HCT116 (cell line): ENCODE data around the gene STRBP. TPM values are rescaled to one million over a fixed set of nuclear protein-coding genes. Genes with fewer than 3 reads are reported as not detected.

Experiments used
- ATAC-seq: fragments of 200-7000 bp; cut with Tn5 transposase; 2 replicates; pipeline ENCODE4 v1.9.1; 2020; ENCODE audit warnings: mild to moderate bottlenecking, moderate library complexity
- BruUV-seq: library from RNA; stranded (reverse); fragments of 400-500 nt; replicated peaks from 2 replicates; lab custom pipeline; 2021; lab: Mats Ljungman, UMichigan
- CTCF ChIA-PET: fragments of 300-600 bp; sonication (Branson Sonifier 250); formaldehyde crosslinking; loops from one replicate; lab custom pipeline; 2021; ENCODE audit warnings: antibody characterized with exemption; lab: Charles Lee
- POLR2A ChIA-PET: fragments of 300-600, 350-600 bp; sonication (Branson Sonifier 250); formaldehyde crosslinking; loops from one replicate; lab custom pipeline; 2021; ENCODE audit warnings: antibody characterized with exemption; lab: Charles Lee
- RAD21 ChIA-PET, 2 experiments: fragments of 300-600 bp; sonication (Branson Sonifier 250); formaldehyde crosslinking; loops; one replicate each; lab custom pipeline; 2023; ENCODE audit warnings: low total read pairs in 2 of 2; ENCODE audit not compliant: uncharacterized antibody in 2 of 2, unreplicated experiment in 2 of 2, low non-redundant PET in 1 of 2; lab: Charles Lee
- DNase-seq: peaks from one replicate; pipeline ENCODE4 v3.0.0-alpha.2; 2010; ENCODE audit warnings: low read depth, low spot score
- H2AFZ ChIP-seq: fragments of 200-600 bp; shearing (Covaris generic), sonication (generic); 2 replicates; pipeline ENCODE4 v1.6.1; 2017; ENCODE audit warnings: low read depth, mixed run types, mixed read lengths, antibody characterized with exemption, low read length; ENCODE audit not compliant: poor library complexity, severe bottlenecking
- H3K27ac ChIP-seq: 2 replicates; pipeline ENCODE4 v1.5.1; 2012; ENCODE audit warnings: low read depth, low read length
- H3K27me3 ChIP-seq: fragments of 200-600 bp; sonication (generic); 2 replicates; pipeline ENCODE4 v1.6.1; 2016; ENCODE audit warnings: mixed run types, low read length, mixed read lengths; ENCODE audit not compliant: insufficient read depth
- H3K36me3 ChIP-seq, 2 experiments: fragments of 200-500 bp in 1 of 2; fragments of 200-600 bp in 1 of 2; sonication (Bioruptor generic) in 1 of 2; sonication (generic) in 1 of 2; 2 replicates each; pipeline versions ENCODE4 v1.5.1 to v1.6.1; 2014 to 2016; ENCODE audit warnings: low read length in 2 of 2, inconsistent platforms in 1 of 2, mixed read lengths in 1 of 2, mixed run types in 1 of 2; ENCODE audit not compliant: insufficient read depth in 2 of 2, control insufficient read depth in 1 of 2
- H3K4me1 ChIP-seq, 2 experiments: fragments of 200-600 bp in 1 of 2; sonication (generic) in 1 of 2; 2 replicates each; pipeline versions ENCODE4 v1.5.1 to v1.6.1; 2012 to 2017; ENCODE audit warnings: low read length in 2 of 2, inconsistent platforms in 1 of 2, mild to moderate bottlenecking in 1 of 2, mixed read lengths in 1 of 2, mixed run types in 1 of 2, moderate library complexity in 1 of 2; ENCODE audit not compliant: insufficient read depth in 2 of 2, control insufficient read depth in 1 of 2
- H3K4me2 ChIP-seq: fragments of 200-600 bp; sonication (generic); 2 replicates; pipeline ENCODE4 v1.6.1; 2017; ENCODE audit warnings: mixed run types, low read length, mixed read lengths
- H3K4me3 ChIP-seq, 2 experiments: fragments of 200-600 bp in 1 of 2; sonication (generic) in 1 of 2; replicated peaks in 1 of 2; 2 replicates each; pipeline ENCODE4 v1.5.1; 2011 to 2016; ENCODE audit warnings: low read length in 2 of 2, control low read depth in 1 of 2, low read depth in 1 of 2, mild to moderate bottlenecking in 1 of 2, mixed read lengths in 1 of 2, mixed run types in 1 of 2
- H3K79me2 ChIP-seq: fragments of 200-600 bp; sonication (generic); 2 replicates; pipeline ENCODE4 v1.6.1; 2017; ENCODE audit warnings: mild to moderate bottlenecking, mixed run types, low read length, moderate library complexity, mixed read lengths; ENCODE audit not compliant: insufficient read depth
- H3K9ac ChIP-seq: fragments of 200-600 bp; sonication (generic); 2 replicates; pipeline ENCODE4 v1.6.1; 2016; ENCODE audit warnings: low read length, mixed read lengths
- H3K9me2 ChIP-seq: fragments of 200-600 bp; sonication (generic), shearing (Covaris generic); 2 replicates; pipeline ENCODE4 v1.6.1; 2017; ENCODE audit warnings: mixed run types, mild to moderate bottlenecking, moderate library complexity; ENCODE audit not compliant: insufficient read depth
- H3K9me3 ChIP-seq, 2 experiments: fragments of 200-500 bp in 1 of 2; fragments of 200-600 bp in 1 of 2; sonication (Bioruptor generic) in 1 of 2; sonication (generic) in 1 of 2; 2 replicates each; pipeline ENCODE4 v1.6.1; 2014 to 2017; ENCODE audit warnings: low read length in 2 of 2, mixed read lengths in 2 of 2, inconsistent platforms in 1 of 2, low read depth in 1 of 2, mild to moderate bottlenecking in 1 of 2, mixed run types in 1 of 2, moderate library complexity in 1 of 2; ENCODE audit not compliant: control insufficient read depth in 1 of 2, insufficient read depth in 1 of 2
- H4K20me1 ChIP-seq: fragments of 200-600 bp; sonication (generic), shearing (Covaris generic); 2 replicates; pipeline ENCODE4 v1.6.1; 2017; ENCODE audit warnings: mixed run types, mild to moderate bottlenecking, moderate library complexity; ENCODE audit not compliant: insufficient read depth
- CEBPB ChIP-seq: IDR thresholded peaks from 2 replicates; pipeline ENCODE4 v1.6.1; 2012; ENCODE audit warnings: low read depth
- EGR1 ChIP-seq: IDR thresholded peaks from 2 replicates; pipeline ENCODE4 v1.6.1; 2012; ENCODE audit warnings: low read depth
- ELF1 ChIP-seq: IDR thresholded peaks from 2 replicates; pipeline ENCODE4 v1.6.1; 2012; ENCODE audit warnings: low read depth, borderline replicate concordance
- EZH2 ChIP-seq: fragments of 200-600 bp; sonication (generic); IDR thresholded peaks from 2 replicates; pipeline ENCODE4 v1.6.1; 2017; ENCODE audit warnings: antibody characterized with exemption, mixed run types
- EZH2phosphoT487 ChIP-seq: fragments of 200-600 bp; IDR thresholded peaks from 2 replicates; pipeline ENCODE4 v1.6.1; 2018; ENCODE audit warnings: antibody characterized with exemption, borderline replicate concordance
- FOSL1 ChIP-seq: IDR thresholded peaks from 2 replicates; pipeline ENCODE4 v1.6.1; 2012; ENCODE audit warnings: low read depth
- JUND ChIP-seq: IDR thresholded peaks from 2 replicates; pipeline ENCODE4 v1.6.1; 2012
- POLR2A ChIP-seq: IDR thresholded peaks from 2 replicates; pipeline ENCODE4 v1.7.0; 2011; ENCODE audit warnings: borderline replicate concordance; ENCODE audit not compliant: insufficient read depth, insufficient read length; ENCODE audit errors: extremely low read depth
- POLR2AphosphoS5 ChIP-seq: IDR thresholded peaks from 2 replicates; pipeline ENCODE4 v1.6.1; 2011; ENCODE audit warnings: mild to moderate bottlenecking, low read depth, low read length, moderate library complexity
- RAD21 ChIP-seq: IDR thresholded peaks from 2 replicates; pipeline ENCODE4 v1.6.1; 2012; ENCODE audit warnings: low read depth, mild to moderate bottlenecking
- SIN3A ChIP-seq: IDR thresholded peaks from 2 replicates; pipeline ENCODE4 v1.6.1; 2012; ENCODE audit warnings: low read depth
- SP1 ChIP-seq: IDR thresholded peaks from 2 replicates; pipeline ENCODE4 v1.6.1; 2012; ENCODE audit warnings: low read depth
- SRF ChIP-seq: IDR thresholded peaks from 2 replicates; pipeline ENCODE4 v1.6.1; 2012; ENCODE audit warnings: low read depth
- YY1 ChIP-seq: IDR thresholded peaks from 2 replicates; pipeline ENCODE4 v1.6.1; 2011; ENCODE audit warnings: low read length, low read depth, moderate library complexity, mild to moderate bottlenecking; ENCODE audit not compliant: insufficient replicate concordance; ENCODE audit errors: extremely low read depth
- ZNF274 ChIP-seq: fragments of 200-500 bp; sonication (Bioruptor generic); IDR thresholded peaks from 2 replicates; pipeline ENCODE4 v1.6.1; 2014; ENCODE audit warnings: mild to moderate bottlenecking, low read depth, low read length, inconsistent platforms
- intact Hi-C: fragments of 100-400 bp; cut with micrococcal nuclease; formaldehyde crosslinking; loops from 2 replicates; pipeline ENCODE4 v1.10.0; 2022
- total RNA-seq: library from RNA; stranded (reverse); gene quantifications from one replicate; pipeline ENCODE4 v1.2.1, GENCODE V29; 2021; ENCODE audit not compliant: unreplicated experiment
- TF ChIP-seq, protein P1 (sequence below): IDR thresholded peaks from 2 replicates; pipeline ENCODE4 v1.6.1; 2012
- TF ChIP-seq, protein P2 (sequence below): IDR thresholded peaks from 2 replicates; pipeline ENCODE4 v1.6.1; 2012; ENCODE audit warnings: low read depth
- TF ChIP-seq, protein P3 (sequence below): IDR thresholded peaks from 2 replicates; pipeline ENCODE4 v1.6.1; 2012
- TF ChIP-seq, protein P4 (sequence below), 3 experiments: fragments of 200-600 bp in 1 of 3; sonication (generic) in 1 of 3; IDR thresholded peaks in 2 of 3; conservative IDR thresholded peaks in 1 of 3; 2 replicates each; pipeline ENCODE4 v1.5.1; 2012 to 2017; ENCODE audit warnings: low read depth in 2 of 3, low read length in 2 of 3, antibody characterized with exemption in 1 of 3, borderline replicate concordance in 1 of 3, control low read depth in 1 of 3, mild to moderate bottlenecking in 1 of 3, mixed read lengths in 1 of 3, mixed run types in 1 of 3, moderate library complexity in 1 of 3; ENCODE audit not compliant: insufficient read depth in 1 of 3
- TF ChIP-seq, protein P5 (sequence below): IDR thresholded peaks from 2 replicates; pipeline ENCODE4 v1.6.1; 2011; ENCODE audit warnings: mild to moderate bottlenecking, low read length, moderate library complexity; ENCODE audit not compliant: insufficient replicate concordance; ENCODE audit errors: extremely low read depth

The STRBP gene
- total RNA-seq, 1 experiment from 2014 or later: 30.4 TPM

DNA sequence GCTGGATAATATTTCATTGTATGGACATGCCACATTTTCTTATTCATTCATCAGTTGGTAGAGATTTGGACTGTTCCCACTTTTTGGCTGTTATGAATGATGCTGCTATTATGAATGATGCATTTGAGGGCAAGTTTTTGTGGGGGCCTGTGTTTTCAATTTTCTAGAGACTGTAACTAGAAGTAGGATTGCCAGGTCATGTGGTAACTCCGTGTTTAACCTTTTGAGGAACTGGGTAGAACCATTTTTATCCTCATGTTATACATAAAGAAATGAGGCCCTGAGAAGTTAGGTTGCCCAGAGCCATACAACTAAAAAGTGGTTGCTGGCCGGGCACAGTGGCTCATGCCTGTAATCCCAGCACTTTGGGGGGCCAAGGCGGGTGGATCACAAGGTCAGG, 22.4 kb upstream of the STRBP start:
- no peaks in the 10 kb centered on the region for H4K20me1 ChIP-seq
- H3K9me3 ChIP-seq: no peaks in the 10 kb centered on the region
- H3K36me3 ChIP-seq: no peaks in the 10 kb centered on the region
- H3K4me2 ChIP-seq: no peak overlapping the region
- ATAC-seq: no peak
- TF ChIP-seq, protein P1, sequence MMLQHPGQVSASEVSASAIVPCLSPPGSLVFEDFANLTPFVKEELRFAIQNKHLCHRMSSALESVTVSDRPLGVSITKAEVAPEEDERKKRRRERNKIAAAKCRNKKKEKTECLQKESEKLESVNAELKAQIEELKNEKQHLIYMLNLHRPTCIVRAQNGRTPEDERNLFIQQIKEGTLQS: no peak
- TF ChIP-seq, protein P2, sequence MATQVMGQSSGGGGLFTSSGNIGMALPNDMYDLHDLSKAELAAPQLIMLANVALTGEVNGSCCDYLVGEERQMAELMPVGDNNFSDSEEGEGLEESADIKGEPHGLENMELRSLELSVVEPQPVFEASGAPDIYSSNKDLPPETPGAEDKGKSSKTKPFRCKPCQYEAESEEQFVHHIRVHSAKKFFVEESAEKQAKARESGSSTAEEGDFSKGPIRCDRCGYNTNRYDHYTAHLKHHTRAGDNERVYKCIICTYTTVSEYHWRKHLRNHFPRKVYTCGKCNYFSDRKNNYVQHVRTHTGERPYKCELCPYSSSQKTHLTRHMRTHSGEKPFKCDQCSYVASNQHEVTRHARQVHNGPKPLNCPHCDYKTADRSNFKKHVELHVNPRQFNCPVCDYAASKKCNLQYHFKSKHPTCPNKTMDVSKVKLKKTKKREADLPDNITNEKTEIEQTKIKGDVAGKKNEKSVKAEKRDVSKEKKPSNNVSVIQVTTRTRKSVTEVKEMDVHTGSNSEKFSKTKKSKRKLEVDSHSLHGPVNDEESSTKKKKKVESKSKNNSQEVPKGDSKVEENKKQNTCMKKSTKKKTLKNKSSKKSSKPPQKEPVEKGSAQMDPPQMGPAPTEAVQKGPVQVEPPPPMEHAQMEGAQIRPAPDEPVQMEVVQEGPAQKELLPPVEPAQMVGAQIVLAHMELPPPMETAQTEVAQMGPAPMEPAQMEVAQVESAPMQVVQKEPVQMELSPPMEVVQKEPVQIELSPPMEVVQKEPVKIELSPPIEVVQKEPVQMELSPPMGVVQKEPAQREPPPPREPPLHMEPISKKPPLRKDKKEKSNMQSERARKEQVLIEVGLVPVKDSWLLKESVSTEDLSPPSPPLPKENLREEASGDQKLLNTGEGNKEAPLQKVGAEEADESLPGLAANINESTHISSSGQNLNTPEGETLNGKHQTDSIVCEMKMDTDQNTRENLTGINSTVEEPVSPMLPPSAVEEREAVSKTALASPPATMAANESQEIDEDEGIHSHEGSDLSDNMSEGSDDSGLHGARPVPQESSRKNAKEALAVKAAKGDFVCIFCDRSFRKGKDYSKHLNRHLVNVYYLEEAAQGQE: no peak
- TF ChIP-seq, protein P3, sequence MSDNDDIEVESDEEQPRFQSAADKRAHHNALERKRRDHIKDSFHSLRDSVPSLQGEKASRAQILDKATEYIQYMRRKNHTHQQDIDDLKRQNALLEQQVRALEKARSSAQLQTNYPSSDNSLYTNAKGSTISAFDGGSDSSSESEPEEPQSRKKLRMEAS: no peak
- TF ChIP-seq SP1: no peak
- TF ChIP-seq ZNF274: no peak
- TF ChIP-seq, protein P4, sequence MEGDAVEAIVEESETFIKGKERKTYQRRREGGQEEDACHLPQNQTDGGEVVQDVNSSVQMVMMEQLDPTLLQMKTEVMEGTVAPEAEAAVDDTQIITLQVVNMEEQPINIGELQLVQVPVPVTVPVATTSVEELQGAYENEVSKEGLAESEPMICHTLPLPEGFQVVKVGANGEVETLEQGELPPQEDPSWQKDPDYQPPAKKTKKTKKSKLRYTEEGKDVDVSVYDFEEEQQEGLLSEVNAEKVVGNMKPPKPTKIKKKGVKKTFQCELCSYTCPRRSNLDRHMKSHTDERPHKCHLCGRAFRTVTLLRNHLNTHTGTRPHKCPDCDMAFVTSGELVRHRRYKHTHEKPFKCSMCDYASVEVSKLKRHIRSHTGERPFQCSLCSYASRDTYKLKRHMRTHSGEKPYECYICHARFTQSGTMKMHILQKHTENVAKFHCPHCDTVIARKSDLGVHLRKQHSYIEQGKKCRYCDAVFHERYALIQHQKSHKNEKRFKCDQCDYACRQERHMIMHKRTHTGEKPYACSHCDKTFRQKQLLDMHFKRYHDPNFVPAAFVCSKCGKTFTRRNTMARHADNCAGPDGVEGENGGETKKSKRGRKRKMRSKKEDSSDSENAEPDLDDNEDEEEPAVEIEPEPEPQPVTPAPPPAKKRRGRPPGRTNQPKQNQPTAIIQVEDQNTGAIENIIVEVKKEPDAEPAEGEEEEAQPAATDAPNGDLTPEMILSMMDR (IDR thresholded peaks at IDR 0.05 in 2 of 3, conservative IDR thresholded peaks at IDR 0.05 in 1 of 3; ENCODE audit: borderline replicate concordance in 1 of 3, insufficient read depth in 1 of 3, low read depth in 2 of 3, low read length in 2 of 3): no peak
- TF ChIP-seq, protein P5, sequence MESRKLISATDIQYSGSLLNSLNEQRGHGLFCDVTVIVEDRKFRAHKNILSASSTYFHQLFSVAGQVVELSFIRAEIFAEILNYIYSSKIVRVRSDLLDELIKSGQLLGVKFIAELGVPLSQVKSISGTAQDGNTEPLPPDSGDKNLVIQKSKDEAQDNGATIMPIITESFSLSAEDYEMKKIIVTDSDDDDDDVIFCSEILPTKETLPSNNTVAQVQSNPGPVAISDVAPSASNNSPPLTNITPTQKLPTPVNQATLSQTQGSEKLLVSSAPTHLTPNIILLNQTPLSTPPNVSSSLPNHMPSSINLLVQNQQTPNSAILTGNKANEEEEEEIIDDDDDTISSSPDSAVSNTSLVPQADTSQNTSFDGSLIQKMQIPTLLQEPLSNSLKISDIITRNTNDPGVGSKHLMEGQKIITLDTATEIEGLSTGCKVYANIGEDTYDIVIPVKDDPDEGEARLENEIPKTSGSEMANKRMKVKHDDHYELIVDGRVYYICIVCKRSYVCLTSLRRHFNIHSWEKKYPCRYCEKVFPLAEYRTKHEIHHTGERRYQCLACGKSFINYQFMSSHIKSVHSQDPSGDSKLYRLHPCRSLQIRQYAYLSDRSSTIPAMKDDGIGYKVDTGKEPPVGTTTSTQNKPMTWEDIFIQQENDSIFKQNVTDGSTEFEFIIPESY: no peak
- TF ChIP-seq FOSL1: no peak
- TF ChIP-seq YY1: no peak
- TF ChIP-seq EGR1: no peak
- no peak for TF ChIP-seq ELF1
- no peak for TF ChIP-seq JUND
- no peak for TF ChIP-seq EZH2
- no peak for TF ChIP-seq SIN3A
- TF ChIP-seq POLR2AphosphoS5: no peak
- TF ChIP-seq POLR2A: no peak
- TF ChIP-seq CEBPB: no peak
- no peak for TF ChIP-seq EZH2phosphoT487
- TF ChIP-seq RAD21: no peak
- no peak for TF ChIP-seq SRF
- TF ChIP-seq, all 23 proteins: peak for 0
- Histone ChIP-seq H3K79me2 (no peaks in the 10 kb centered on the region), H3K4me3 (no peak overlapping the region), H3K9ac (no peak overlapping the region), H3K9me2 (no peaks in the 10 kb centered on the region), H3K4me1 (no peaks in the 10 kb centered on the region), H3K27me3 (no peaks in the 10 kb centered on the region; the same call in 1 of the 2 replicates), H2AFZ (no peak overlapping the region), H3K27ac (no peak overlapping the region)
- RAD21 ChIA-PET: no interaction called here
- BruUV-seq: no TSS peak
- intact Hi-C loops: no loop called here
- no peak for DNase-seq
- POLR2A ChIA-PET: no interaction called here
- CTCF ChIA-PET: no interaction called here
